Measurements from ENCODE around the gene LIM2.

The LIM2 gene

DNA sequence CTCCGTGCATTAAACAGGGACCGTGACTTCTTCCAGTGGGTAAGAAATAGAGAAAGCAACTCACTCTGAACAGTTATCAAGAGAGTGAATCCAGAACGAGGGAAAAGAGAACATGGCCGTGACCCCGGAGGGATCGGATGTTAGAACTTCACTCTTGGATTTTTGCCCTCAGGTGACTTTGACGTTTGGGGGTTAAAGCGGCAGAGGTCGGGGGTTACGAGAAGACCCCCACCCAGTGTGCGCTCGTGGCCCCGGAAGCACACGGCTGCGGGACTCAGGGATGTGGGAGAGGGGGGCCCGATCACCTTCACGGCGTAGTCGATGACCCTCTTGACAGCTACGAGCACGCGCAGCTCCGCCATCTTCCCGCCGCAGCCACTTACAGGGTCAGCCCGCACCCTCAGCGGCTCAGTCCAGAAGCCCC, 21.8 kb downstream of the LIM2 start, which contains the start of gene ETFB:
Gene ETFB (minus strand): TSS at position 424 of the 424 bp plus-strand sequence. CDS start 62 bp downstream, at position 362.
- no peak for DNase-seq (ENCODE audit: low spot score)

DNA sequence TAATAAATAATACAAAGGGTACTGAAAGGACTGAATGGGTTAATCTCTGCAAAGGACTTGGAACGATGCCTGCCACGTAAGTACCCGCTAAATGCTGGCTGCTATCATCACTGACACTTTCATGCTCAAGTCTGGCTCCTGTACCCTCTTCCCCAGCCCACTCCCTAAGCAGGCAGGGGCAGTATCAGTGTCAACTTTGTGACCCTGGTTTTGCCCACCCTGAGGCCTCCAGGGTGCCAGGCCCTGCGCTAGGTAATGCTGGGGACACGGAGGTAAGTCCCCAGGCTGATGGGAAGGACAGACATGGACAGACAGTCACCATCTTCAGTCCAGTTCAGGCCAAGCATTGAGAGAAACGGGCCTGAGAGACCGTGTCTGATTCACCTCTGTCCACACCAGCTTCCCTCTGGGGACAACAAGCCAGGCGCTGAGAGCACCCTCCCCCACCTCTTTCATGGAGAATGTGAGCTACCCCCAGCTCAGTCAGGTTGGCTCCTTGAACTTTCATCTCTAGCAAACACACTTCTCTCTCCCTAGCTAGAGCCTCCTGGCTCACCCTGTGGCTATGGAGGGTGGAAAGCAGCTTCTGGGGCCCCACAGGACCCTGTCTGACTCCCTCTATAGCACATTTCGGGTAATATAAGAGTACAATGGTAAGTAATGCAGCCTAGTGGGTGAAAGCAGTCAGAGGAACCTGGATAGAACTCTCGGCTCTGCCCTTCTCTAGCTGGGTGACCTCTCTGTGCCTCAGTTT, 22.4 kb downstream of the LIM2 start:
- DNase-seq (ENCODE audit: low spot score): peak; percentile 30

DNA sequence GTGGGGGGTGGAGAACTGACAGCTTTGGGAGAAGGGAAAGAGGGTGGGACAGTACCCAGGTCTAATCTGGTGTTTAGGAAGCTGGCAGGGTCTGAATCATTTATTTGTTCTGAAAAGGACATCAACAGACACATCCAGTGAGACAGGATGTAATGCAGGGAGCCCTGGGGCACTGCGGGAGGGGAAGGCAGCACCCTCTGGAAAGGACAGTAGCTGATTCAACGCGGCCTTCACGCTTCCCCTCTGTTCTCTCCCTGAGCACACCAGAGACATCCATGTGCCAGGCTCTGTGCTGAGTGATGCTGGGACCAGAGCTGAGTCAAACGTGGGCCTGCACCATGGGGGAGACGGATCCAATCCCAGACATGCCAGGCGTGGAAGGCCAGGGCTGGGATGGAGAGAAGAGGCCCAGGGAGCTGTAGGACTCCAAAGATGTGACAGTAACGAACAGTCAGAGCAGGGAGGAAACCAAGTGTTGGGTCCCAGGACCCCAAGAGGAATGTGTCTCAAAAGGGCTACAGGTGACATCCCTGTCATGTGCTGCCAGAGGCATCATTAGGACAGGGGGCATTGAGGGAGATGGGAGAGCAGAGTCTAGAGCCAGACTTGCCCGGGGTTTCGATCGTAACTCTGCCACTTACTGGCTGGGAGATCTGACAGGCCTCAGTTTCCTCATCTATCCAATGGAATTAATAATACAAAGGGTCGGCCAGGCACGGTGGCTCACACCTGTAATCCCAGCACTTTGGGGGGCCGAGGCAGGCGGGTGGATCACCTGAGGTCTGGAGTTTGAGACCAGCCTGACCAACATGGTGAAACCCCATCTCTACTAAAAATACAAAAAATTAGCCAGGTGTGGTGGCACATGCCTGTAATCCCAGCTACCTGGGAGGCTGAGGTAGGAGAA, 23.3 kb downstream of the LIM2 start:
- no peak for DNase-seq (ENCODE audit: low spot score)

DNA sequence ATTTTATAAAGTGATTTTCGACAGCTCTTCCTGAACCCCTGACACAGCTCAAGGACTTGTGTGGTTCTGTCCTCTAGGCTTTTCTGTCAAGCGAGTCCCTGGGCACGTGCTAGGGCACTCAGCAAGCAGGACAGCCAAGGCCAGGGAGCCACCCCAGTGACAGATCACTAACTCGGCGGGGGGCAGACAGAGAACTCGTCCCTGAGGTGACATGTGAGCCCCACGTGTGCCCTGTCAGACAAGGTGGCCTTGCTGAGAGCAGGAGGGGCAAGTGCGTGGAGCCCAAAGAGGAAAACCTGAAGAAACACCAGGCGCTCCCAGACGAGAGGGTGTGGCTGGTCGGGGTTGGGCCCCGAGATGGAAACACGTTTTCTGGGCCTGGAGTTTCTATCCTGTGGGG, 26.5 kb downstream of the LIM2 start:
- DNase-seq (ENCODE audit: low spot score): no peak

DNA sequence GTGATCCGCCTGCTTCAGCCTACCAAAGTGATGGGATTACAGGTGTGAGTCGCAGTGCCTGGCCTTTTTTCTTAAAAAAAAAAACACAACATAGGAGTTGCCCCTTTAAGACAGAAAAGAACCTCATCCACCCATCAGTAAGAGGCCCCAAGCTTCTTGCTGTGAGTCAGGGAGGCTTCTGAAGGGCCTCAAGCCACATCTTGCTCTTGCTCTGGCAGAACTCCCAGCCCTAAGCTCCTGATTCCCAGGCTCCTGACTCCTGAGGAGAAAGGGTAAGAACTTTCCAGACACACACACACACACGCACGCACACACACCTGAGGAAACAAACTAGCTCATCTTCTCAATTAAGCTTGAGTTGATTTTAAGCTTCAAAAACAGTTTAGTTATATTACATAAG, 28.5 kb downstream of the LIM2 start:
- peak; percentile 90 for DNase-seq (ENCODE audit: low spot score)

DNA sequence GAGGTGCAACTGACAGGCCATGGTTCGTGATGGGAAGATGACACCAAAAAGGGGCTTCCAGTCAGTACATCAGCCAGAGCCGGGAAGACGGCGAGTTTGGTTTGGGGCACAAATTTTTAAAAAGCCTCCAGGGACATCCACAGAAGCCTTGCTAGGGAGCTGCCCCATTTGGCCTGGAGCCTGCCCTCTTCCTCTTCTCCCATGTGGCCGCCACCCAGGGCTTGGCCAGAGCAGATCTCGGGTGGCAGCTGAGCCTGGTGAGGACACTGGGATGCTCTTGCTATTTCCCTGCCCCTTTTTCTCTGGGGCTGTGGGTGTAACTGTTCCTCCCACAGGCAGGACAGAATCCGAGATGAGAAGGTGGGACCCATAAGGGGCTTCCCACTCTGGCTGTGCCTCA, 29.8 kb downstream of the LIM2 start:
- DNase-seq (ENCODE audit: low spot score): no peak

DNA sequence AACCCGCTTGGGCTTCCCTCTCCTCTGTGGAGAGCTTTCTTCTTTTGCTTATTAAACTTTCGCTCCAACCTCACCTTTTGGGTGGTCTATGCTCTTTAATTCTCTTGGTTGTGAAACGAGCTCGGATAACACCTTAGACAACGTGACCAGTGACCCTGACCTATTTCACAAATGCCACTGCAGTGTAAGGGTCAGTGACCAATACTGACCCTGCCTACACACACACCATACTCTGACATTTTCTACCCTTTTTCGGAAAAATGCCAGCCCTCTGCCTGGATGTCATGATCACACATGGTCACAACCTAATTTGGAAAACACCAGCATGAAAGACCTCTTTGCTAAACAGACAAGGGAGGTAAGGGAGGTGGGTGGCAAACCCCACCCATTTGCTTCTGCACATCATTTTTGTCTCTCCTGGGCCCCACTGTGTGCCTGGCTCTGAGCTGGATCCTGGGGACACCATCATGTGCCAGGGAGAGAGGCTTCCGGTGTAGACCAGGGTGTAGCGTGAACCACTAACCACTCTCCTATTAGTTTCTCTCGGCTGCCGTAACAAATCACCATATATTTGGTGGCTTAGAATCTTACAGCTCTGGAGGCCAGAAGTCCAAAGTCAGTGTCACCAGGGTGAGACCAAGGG, 31.5 kb downstream of the LIM2 start:
- DNase-seq (ENCODE audit: low spot score): no peak

DNA sequence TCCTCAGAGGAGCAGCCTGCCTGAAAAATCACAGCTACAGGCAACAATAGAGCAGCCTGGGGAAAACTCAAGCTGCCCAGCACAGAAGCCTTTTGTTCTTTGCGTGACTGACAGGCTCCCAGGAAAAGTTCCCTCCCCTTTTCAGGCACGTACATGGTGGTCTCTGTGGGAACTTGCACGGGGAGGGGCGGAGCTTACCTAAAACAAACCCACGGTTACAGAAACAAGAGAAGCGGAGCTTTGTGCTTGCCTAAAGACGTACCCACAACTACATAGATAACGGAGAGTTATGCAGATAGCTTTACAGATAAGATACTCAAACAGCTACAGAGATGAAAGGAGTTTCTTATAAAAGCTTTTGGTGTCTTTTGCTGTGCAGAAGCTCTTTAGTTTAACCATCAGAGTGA, 33.0 kb downstream of the LIM2 start:
- DNase-seq (ENCODE audit: low spot score): no peak

DNA sequence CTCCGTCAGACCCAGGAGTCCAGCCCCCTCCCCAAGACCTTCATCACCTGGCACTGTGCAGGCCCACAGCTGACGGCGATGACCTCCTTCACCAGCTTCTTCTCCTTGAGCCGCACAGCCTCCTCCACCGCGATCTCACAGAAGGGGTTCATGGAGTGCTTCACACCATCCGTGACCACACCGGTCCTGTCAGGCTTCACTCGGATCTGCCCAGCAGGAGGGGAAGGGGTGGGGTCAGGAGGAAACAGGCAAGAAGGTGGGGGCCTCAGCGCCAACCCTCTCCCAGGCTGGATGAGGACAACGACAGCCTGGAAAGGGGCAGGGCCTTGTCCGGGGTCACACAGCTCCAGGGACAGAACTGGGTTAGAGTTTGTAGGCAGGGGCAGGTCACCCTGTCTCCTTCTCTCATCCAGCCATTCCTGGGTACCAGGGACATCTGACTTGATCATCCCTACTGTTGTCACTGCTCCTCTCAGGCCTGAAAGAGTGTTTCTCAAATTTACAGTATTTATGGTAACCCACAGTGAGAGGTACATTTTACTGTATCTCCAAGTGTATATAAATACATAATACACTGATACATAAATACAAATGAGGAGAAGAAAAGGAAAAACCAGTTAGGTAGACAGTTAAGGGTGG, 33.6 kb downstream of the LIM2 start:
- no peak for DNase-seq (ENCODE audit: low spot score)

DNA sequence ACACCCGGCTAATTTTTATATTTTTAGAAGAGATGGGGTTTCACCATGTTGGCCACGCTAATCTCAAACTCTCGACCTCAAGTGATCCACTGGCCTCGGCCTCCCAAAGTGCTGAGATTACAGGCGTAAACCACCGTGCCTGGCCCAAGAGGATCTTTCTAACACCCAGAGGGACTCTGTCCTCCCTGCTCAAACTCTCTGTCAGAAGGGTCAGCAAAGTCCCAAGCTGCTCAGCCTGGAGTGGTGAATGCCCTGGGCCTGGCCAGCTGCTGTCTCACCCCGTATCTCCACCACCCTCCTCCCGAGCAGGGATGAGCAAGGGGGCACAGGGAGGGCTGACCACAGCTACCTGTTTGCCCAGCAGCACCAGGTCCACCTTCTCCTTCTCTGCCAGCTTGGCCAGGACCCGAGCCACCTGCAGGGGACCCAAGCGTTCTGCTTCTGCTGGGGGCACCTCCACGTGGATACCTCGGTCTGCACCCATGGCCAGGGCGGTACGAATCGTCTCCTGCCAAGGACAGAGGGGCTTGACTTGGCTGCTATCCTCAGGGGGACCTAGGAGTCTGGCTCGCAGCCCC, 34.9 kb downstream of the LIM2 start:
- no peak for DNase-seq (ENCODE audit: low spot score)

DNA sequence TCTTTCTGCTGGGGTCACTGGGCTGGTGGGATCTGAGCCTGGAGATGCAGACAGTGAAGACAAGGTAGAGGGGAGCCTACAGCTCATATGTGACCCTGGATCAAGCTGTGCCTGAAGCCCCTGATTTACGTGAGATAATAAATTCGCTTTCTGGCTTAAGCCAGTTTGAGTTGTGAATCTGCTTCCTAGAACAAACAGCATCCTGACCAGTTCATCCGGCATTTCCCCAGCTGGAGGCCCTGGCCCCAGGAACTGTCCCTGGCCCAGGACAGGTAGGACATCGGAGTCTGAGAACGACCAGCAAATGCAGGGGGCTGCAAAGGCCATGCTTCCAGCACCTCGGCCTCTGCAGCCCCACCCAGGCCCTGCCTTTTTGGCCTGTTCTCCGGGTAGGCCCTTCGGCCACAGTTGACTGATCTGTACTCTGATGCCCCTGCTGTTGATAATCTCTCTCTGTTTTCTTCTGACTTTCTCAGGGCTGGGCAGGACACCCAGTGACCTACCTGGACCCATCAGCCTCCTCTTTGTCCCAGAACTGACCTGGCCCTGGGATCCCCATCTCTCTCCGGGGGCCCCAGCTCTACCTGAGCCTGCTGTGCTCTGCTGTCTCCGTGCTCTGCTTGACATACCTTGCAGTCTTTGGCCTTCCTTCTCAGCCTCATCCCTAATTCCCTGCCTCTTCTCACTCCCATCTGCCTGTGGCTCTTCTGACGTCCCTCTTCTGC, 36.3 kb downstream of the LIM2 start:
- DNase-seq (ENCODE audit: low spot score): no peak

DNA sequence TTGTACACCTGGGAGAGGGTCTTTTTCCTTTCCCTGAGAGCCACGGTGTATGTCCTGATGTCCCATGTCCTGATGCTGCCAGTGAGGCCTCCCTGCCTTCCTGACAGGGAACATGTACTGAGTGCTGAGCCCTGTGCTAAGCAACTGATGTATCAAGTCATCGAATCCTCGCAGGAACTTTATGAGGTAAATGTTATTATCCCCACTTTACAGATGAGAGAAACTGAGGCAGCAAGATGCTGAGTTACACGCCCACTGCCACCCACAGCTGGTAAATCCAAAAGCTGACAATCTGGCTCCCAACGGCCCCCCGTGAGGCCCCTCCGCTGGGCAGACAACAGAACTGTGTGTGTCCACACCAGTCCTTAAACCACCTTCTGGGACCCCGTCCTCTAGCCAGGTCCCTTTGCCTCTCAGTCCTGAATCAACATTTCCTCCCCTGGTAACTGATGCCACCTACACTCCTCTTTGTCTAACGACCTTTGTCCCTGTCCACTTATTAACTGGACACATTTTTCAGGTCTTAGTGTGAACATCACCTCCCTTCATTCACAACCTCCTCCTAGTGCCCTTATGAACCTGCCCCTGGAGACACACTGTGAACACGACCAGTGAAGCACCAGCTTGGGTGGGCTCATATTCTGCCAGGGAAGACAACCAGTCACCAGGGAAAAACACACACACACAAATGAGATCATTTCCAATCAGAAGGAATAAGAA, 40.4 kb downstream of the LIM2 start:
- no peak for DNase-seq (ENCODE audit: low spot score)

DNA sequence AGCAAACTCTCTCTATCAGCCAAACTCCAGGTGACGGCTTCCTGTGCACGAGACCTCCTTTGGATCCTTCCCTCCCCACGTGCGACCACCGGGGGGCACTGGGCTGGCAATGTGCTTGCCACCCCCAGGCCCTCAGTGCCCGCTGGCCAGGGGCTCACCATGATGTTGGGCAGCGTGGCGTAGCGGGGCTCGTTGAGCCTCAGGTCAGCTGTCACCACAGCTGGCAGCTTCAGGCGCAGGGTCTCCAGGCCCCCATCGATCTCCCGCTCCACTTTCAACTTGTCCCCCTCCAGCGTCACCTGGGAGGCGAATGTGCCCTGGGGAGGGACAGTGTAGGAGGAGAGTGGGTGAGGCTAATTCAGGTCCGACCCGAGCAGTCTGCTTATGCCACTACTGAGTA, 41.0 kb downstream of the LIM2 start:
- no peak for DNase-seq (ENCODE audit: low spot score)

DNA sequence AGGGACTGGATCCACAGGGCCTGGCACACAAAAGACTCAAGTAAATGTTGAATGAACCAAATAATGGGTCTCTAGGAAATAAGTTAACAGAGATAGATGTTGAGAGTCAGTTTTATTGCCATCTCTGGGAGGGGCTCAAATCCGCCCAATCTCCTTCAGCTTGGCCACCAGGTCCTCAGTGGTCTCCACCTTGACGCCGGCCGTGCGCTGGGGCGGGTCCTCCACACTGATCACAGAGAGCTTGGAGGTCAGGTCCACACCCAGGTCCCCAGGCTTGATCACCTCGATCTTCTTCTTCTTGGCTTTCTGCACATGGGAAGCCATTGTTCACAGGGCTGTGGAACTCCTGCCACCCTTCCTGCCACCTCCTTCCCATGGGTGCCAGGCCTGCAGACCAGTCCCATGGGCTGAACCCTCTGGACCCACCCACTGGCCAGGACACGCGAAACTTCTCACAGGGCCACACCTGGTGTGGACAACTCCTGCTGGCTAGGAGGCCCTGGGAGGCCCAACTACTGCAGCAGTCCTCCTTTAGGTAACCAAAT, 42.6 kb downstream of the LIM2 start:
- DNase-seq (ENCODE audit: low spot score): no peak

DNA sequence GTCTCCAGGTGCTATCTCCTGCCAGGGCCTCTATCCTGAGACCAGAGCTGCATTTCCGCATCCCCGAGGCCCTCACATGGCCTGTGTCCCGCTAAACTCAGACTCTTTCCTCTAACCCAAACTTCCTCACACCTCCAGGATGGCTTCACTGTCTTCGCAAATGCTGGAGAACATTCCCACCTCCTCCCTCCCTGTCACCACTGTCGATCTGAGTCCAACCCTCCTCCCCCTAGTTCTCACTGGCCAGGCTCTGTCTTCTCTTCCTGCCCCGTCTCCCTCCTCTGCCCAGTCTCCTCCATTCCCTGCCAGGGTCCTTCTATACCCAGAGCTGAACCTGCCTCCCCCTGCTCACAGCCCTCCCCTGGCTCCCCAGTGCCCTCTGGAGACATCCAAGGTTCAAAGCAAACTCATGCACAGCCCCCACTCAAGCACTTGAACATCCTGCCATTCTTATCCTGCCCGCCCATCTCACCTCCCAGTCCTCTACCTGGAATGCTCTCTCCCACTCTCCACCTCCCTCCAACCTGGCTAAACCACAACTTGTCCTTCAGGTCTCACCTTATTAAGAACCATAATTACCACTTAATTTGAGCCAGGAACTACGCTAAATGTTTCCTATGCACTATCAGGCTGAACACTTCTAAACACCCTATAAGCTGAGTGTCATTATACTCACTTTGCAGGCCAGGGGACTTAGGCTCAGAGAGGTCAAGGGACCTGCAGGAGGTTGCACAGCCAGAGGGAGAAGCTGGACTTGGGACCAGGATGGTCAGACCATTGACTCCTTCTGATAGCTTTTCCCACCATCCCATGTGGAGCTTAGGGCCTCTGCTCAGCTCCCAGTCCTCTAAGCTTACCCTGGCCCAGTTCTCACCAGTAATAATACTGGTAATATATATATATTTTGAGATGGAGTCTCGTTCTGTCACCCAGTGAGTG, 44.9 kb downstream of the LIM2 start:
- no peak for DNase-seq (ENCODE audit: low spot score)

DNA sequence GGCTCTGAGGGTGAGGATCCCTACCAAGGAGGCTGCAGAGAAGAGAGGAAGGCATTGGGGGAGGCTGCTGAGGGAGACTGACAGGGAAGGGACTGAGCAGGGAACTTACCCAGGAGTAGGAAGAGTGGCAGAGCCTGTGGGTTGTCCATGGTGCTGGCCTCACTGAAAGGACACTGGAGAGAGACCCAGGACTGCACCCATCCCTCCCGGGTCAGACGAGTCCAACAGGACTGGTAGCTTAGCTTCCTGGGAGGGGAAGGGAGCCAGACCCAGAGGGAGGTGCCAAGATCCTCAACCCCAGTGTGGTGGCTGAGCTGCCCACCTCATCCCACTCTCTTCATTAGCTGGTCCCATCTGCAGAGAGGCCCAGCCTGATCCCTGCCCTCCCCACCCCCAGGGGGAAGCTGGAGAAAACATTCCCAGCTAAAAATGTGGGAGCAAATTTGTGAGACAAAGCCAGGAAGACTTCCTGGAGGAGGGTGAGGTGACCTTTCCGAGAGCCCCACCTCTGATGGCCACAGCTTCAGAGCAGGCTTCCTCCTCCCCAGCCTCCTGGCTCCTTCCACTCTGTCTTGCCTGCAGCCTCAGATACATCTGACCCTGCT, 45.7 kb downstream of the LIM2 start, which contains the start of gene VSIG10L:
Gene VSIG10L (minus strand): TSS at position 164 of the 605 bp plus-strand sequence. CDS start 15 bp downstream, at position 149.
- DNase-seq (ENCODE audit: low spot score): no peak

DNA sequence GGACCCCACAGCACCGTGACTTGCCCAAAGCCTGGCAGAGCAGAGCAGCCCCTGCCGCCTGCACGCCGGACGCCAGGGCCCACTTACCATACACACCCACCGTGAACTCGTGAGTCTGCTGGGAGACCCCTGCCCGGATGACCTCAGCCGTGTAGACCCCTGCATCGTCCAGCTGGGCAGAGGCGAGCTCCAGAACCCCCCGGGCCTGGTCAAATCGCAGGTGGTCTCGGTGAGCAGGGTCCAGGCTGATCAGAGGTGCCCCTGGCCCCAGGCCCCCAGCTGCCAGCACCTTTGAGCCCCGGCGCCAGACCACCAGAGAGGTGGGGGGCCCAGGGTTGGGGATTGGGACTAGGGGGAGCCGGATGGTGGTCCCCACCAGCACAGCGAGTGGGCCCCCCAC, 46.7 kb downstream of the LIM2 start:
- no peak for DNase-seq (ENCODE audit: low spot score)
